Bronchial epithelial cell (primary cell): ENCODE data around the gene COPZ2. TPM values are rescaled to one million over a fixed set of nuclear protein-coding genes. Genes with fewer than 3 reads are reported as not detected.

Experiments
- DNase-seq: peaks from one replicate; pipeline ENCODE4 v3.0.0-alpha.2; 2010; ENCODE audit warnings: low read depth
- FAIRE-seq: peaks from 2 replicates; lab custom pipeline; 2011; peaks lifted over from hg19 to GRCh38; lab: Jason Lieb, UNC
- H3K27me3 ChIP-seq: 2 replicates; pipeline ENCODE4 v1.5.1; 2011; ENCODE audit warnings: low read length; ENCODE audit not compliant: control insufficient read depth, insufficient read depth
- H3K36me3 ChIP-seq: 2 replicates; pipeline ENCODE4 v1.5.1; 2011; ENCODE audit warnings: low read length; ENCODE audit not compliant: control insufficient read depth, insufficient read depth
- H3K4me3 ChIP-seq: 2 replicates; pipeline ENCODE4 v1.5.1; 2011; ENCODE audit warnings: mild to moderate bottlenecking, low read depth, low read length, control low read depth
- CTCF ChIP-seq: IDR thresholded peaks from 2 replicates; pipeline ENCODE4 v1.5.1; 2011; ENCODE audit warnings: mild to moderate bottlenecking, moderate library complexity, low read length, control low read depth, inconsistent platforms; ENCODE audit not compliant: insufficient read depth, severe bottlenecking
- total RNA-seq: library from RNA; depleted of rRNA; stranded (reverse); fragments of >200 nt; gene quantifications from 2 replicates; pipeline ENCODE4 v1.2.1, GENCODE V29; 2014

COPZ2 gene
- total RNA-seq, 1 donor from 2014 or later: 8.2 TPM

- Histone ChIP-seq H3K4me3 (peak overlapping the region; percentile 31), H3K36me3 (no peaks in the 10 kb centered on the region), H3K27me3 (no peaks in the 10 kb centered on the region)
- FAIRE-seq: no peak
- TF ChIP-seq CTCF: no peak
- peak; percentile 52 for DNase-seq
These were observed 11.6 kb downstream of the COPZ2 start for GRCh38 chr17:48025904-48026501.

- FAIRE-seq (no peak), DNase-seq (peak; percentile 86)
- Histone ChIP-seq H3K36me3 (no peaks in the 10 kb centered on the region), H3K27me3 (no peaks in the 10 kb centered on the region), H3K4me3 (peak overlapping the region; percentile 41)
- TF ChIP-seq CTCF: peak; percentile 90
These were observed 12.3 kb downstream of the COPZ2 start for GRCh38 chr17:48025040-48025903.

- Histone ChIP-seq H3K36me3 (no peaks in the 10 kb centered on the region), H3K4me3 (peak overlapping the region; percentile 41), H3K27me3 (no peaks in the 10 kb centered on the region)
- DNase-seq (no peak), FAIRE-seq (no peak)
- no peak for TF ChIP-seq CTCF
These were observed 13.2 kb downstream of the COPZ2 start for GRCh38 chr17:48024149-48025039.

- Histone ChIP-seq H3K36me3 (no peaks in the 10 kb centered on the region), H3K4me3 (peak overlapping the region; percentile 41), H3K27me3 (no peaks in the 10 kb centered on the region)
- DNase-seq (peak; percentile 67), FAIRE-seq (no peak)
- peak; percentile 64 for TF ChIP-seq CTCF
These were observed 14.0 kb downstream of the COPZ2 start for GRCh38 chr17:48023400-48024148.

- no peak for DNase-seq
These were observed 14.7 kb downstream of the COPZ2 start for GRCh38 chr17:48022901-48023300.

More at GRCh38 chr17:48022901-48023300, 14.7 kb downstream of the COPZ2 start:
- no peaks in the 10 kb centered on the region for H3K27me3 ChIP-seq
- TF ChIP-seq CTCF: no peak
- FAIRE-seq: no peak
- no peaks in the 10 kb centered on the region for H3K36me3 ChIP-seq
- no peak overlapping the region for H3K4me3 ChIP-seq
